HepG2 (cell line): ENCODE results near the gene SH3PXD2A. TPM values are rescaled to one million over a fixed set of nuclear protein-coding genes. Genes with fewer than 3 reads are reported as not detected.

ENCODE experiments used
- ATAC-seq: fragments of 200-7000 bp; cut with Tn5 transposase; 3 replicates; pipeline ENCODE4 v1.9.1; 2020; ENCODE audit warnings: mild to moderate bottlenecking, moderate library complexity
- BruUV-seq: library from RNA; stranded (reverse); fragments of 400-500 nt; replicated peaks from 2 replicates; lab custom pipeline; 2021; lab: Mats Ljungman, UMichigan
- CTCF ChIA-PET: fragments of 300-600 bp; formaldehyde crosslinking; extraction: SDS; loops from one replicate; lab custom pipeline; 2021; ENCODE audit warnings: low total read pairs, inconsistent platforms, low intra/inter-chr PET ratio; lab: Yijun Ruan, JAX
- POLR2A ChIA-PET: fragments of 350-600 bp; sonication (Branson Sonifier 250); formaldehyde crosslinking; loops from one replicate; lab custom pipeline; 2020; ENCODE audit warnings: antibody characterized with exemption, inconsistent platforms; lab: Yijun Ruan, JAX
- DNase-seq: peaks from one replicate; pipeline ENCODE4 v3.0.0-alpha.2; 2015; ENCODE audit warnings: low spot score
- FAIRE-seq: peaks from 3 replicates; lab custom pipeline; 2011; peaks lifted over from hg19 to GRCh38; lab: Jason Lieb, UNC
- H2AFZ ChIP-seq: one replicate; pipeline ENCODE4 v1.6.1; 2011; ENCODE audit warnings: low read length, inconsistent platforms
- H3K27ac ChIP-seq: fragments of 300-600 bp; 3 replicates; pipeline ENCODE4 v1.8.0; 2011; ENCODE audit warnings: mixed run types, mild to moderate bottlenecking, mixed read lengths, low read length, inconsistent platforms; ENCODE audit not compliant: insufficient read depth; ENCODE audit errors: extremely low read length
- H3K27me3 ChIP-seq, 2 experiments: fragments of 200-600 bp in 1 of 2; 2 replicates in 1 of 2; 3 replicates in 1 of 2; pipeline versions ENCODE4 v1.6.0 to v1.8.0; 2011; ENCODE audit warnings: low read length in 2 of 2, mild to moderate bottlenecking in 2 of 2, moderate library complexity in 2 of 2, inconsistent platforms in 1 of 2; ENCODE audit not compliant: insufficient read depth in 2 of 2, control insufficient read depth in 1 of 2
- H3K36me3 ChIP-seq, 2 experiments: fragments of 200-600 bp in 1 of 2; replicated peaks in 1 of 2; 2 replicates in 1 of 2; 3 replicates in 1 of 2; pipeline versions ENCODE4 v1.5.1 to v1.8.0; 2011; ENCODE audit warnings: low read length in 2 of 2, inconsistent platforms in 1 of 2; ENCODE audit not compliant: insufficient read depth in 2 of 2, control insufficient read depth in 1 of 2
- H3K4me1 ChIP-seq: 2 replicates; pipeline ENCODE4 v1.5.1; 2012; ENCODE audit warnings: low read length, inconsistent platforms; ENCODE audit not compliant: insufficient read depth
- H3K4me2 ChIP-seq: 2 replicates; pipeline ENCODE4 v1.6.0; 2011; ENCODE audit warnings: low read depth, low read length, inconsistent platforms
- H3K4me3 ChIP-seq, 3 experiments: fragments of 200-600 bp in 1 of 3; sonication (generic), shearing (Covaris generic) in 1 of 3; replicated peaks in 1 of 3; 2 replicates each; pipeline ENCODE4 v1.5.1; 2011 to 2016; ENCODE audit warnings: low read length in 3 of 3, inconsistent platforms in 2 of 3, low read depth in 2 of 3, mild to moderate bottlenecking in 2 of 3, control low read depth in 1 of 3, mixed read lengths in 1 of 3; ENCODE audit not compliant: insufficient read depth in 1 of 3
- H3K79me2 ChIP-seq: one replicate; pipeline ENCODE4 v1.6.1; 2011; ENCODE audit warnings: low read length, inconsistent platforms; ENCODE audit not compliant: insufficient read depth
- H3K9ac ChIP-seq: 2 replicates; pipeline ENCODE4 v1.6.0; 2011; ENCODE audit warnings: mild to moderate bottlenecking, low read depth, low read length, inconsistent platforms; ENCODE audit not compliant: insufficient read depth
- H3K9me3 ChIP-seq: 2 replicates; pipeline ENCODE4 v1.5.1; 2012; ENCODE audit warnings: mild to moderate bottlenecking, low read length
- H4K20me1 ChIP-seq: 2 replicates; pipeline ENCODE4 v1.6.0; 2011; ENCODE audit warnings: inconsistent platforms, mild to moderate bottlenecking, low read length, moderate library complexity; ENCODE audit not compliant: insufficient read depth
- AKAP8 ChIP-seq: sonication (generic); formaldehyde crosslinking; IDR thresholded peaks from 2 replicates; pipeline ENCODE4 v1.5.1; 2020; ENCODE audit warnings: mild to moderate bottlenecking, missing genetic modification reagents
- BCL6 ChIP-seq: IDR thresholded peaks from 2 replicates; pipeline ENCODE4 v1.6.1; 2016; ENCODE audit warnings: missing genetic modification reagents, missing compliant biosample characterization
- SALL1 ChIP-seq: sonication (generic); formaldehyde crosslinking; IDR thresholded peaks from 2 replicates; pipeline ENCODE4 v1.8.0; 2022; ENCODE audit warnings: mild to moderate bottlenecking, missing genetic modification reagents
- TIGD3 ChIP-seq: sonication (generic); formaldehyde crosslinking; IDR thresholded peaks from 2 replicates; pipeline ENCODE4 v1.5.1; 2020; ENCODE audit warnings: mild to moderate bottlenecking, missing genetic modification reagents, borderline replicate concordance
- ZBTB38 ChIP-seq: sonication (generic); formaldehyde crosslinking; IDR thresholded peaks from 2 replicates; pipeline ENCODE4 v1.5.1; 2020; ENCODE audit warnings: mild to moderate bottlenecking, missing genetic modification reagents
- WGBS: methylation state at CpG from one replicate; pipeline ENCODE4 v1.1.6; 2017; ENCODE audit warnings: low lambda C conversion rate; 5-methylcytosine and 5-hydroxymethylcytosine counted together
- in situ Hi-C: cut with HindIII; loops from 2 replicates; pipeline ENCODE4 v1.10.0; 2017; ENCODE audit warnings: low pct_unique_long_range_greater_than_20kb; ENCODE audit not compliant: extremely low pct_ligation_motif_present
- intact Hi-C: fragments of 100-400 bp; cut with micrococcal nuclease; formaldehyde crosslinking; loops from one replicate; pipeline ENCODE4 v1.10.0; 2022; ENCODE audit not compliant: unreplicated experiment
- polyA plus RNA-seq, 8 experiments: library from polyadenylated mRNA; depleted of rRNA in 3 of 8; stranded (reverse) in 7 of 8; unstranded in 1 of 8; fragments of >200 nt; fragmentation: Illumina TruSeq in 4 of 8; extraction: Trizol in 4 of 8; gene quantifications; 2 replicates each; pipeline versions ENCODE4 v1.2.1 to v1.2.3, GENCODE V29; 2011 to 2016; ENCODE audit warnings: low read depth in 4 of 8, missing spikeins in 1 of 8, mixed read lengths in 1 of 8; ENCODE audit not compliant: insufficient read depth in 1 of 8
- total RNA-seq, 5 experiments: library from RNA; depleted of rRNA; stranded (reverse); fragments of >200 nt; fragmentation: Illumina TruSeq; extraction: Trizol; gene quantifications; 2 replicates each; pipeline ENCODE4 v1.2.3, GENCODE V29; 2016; ENCODE audit warnings: low read depth in 1 of 5
- TF ChIP-seq, protein P1 (sequence below): sonication (generic); formaldehyde crosslinking; IDR thresholded peaks from 2 replicates; pipeline ENCODE4 v1.5.1; 2020; ENCODE audit warnings: mild to moderate bottlenecking, missing genetic modification reagents, moderate library complexity
- TF ChIP-seq, protein P2 (sequence below): sonication (generic); formaldehyde crosslinking; IDR thresholded peaks from 2 replicates; pipeline ENCODE4 v1.4.0; 2020; ENCODE audit warnings: missing genetic modification reagents
- TF ChIP-seq, protein P3 (sequence below): IDR thresholded peaks from 2 replicates; pipeline ENCODE4 v1.6.1; 2012; ENCODE audit warnings: low read depth, low read length, improper control_type of control experiment
- TF ChIP-seq, protein P4 (sequence below): sonication (generic); formaldehyde crosslinking; IDR thresholded peaks from 2 replicates; pipeline ENCODE4 v1.9.0; 2022; ENCODE audit warnings: missing genetic modification reagents, mild to moderate bottlenecking, borderline replicate concordance

The SH3PXD2A gene
- total and polyA plus RNA-seq, 2 of the 13 experiments (the other 11 are each of a cell fraction or from before 2014, with no cell fraction given): 11.1 to 11.3 TPM

DNA sequence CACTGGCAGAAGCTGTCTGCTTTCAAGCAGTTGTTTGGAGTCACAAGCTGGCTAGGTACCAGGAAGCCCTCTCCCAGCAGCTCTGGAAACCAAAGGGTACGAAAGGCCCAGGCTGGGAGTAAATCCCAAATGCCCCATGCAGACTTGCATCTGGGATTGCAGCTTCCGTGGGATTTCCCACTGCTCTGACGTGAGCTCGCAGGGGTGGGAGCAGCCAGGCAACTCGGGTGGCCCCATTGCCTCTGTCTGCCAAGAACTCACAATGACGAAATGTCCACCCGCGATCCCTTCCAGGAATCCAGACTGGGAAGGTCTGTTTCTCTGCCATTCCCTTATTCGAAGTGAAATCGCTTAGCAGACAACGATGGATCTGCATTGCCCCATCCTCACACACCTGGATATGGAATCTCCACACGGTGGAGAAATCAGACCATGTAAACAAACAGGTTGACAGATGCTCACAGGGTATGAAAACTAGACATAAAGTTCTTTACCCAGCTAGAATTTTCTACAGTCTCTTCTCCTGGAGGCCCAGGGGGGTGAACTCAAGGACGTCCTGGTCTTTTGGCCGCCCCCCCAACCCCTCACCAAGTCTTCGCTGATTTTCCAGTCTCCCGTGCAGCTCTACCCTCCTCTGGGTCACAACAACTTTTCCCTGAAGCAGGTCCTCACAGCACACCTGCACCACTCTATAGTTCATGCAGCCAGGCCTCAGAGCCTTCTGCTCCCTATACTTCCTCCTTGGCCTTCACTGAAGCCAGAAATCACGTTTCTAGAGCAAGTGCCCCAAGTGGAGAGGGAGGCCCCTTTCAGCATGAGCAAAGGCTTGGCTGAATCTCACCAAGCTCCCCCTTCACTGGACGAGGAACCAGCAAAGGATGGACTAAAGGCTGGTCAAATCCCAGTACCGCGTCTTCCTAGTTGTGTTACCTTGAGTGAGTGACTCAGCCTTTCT is 20.0 kb downstream of the SH3PXD2A start:
- no peak for DNase-seq
- H3K9me3 ChIP-seq: no peaks in the 10 kb centered on the region
- H4K20me1 ChIP-seq: peaks cover 29% of the 10 kb centered on the region
- intact Hi-C loops (no loop called here), in situ Hi-C loops (no loop called here)
- H3K4me1 ChIP-seq: peaks cover 94% of the 10 kb centered on the region
- WGBS: 68% methylated on average over 17 of the region's 20 CpGs
- peak overlapping the region; percentile 36 for H3K27ac ChIP-seq
- no peak for ATAC-seq
- ChIA-PET CTCF (no interaction called here), POLR2A (interaction anchor here (0.7 to 3.5 kb wide), 5 partner anchors 12 to 41 kb away, joined by 3 to 30 read pairs (median 9); partner anchors contain the start of gene SH3PXD2A)
- H3K9ac ChIP-seq: no peak overlapping the region; the same call in 1 of the 2 replicates
- no TSS peak for BruUV-seq
- H3K36me3 ChIP-seq: peaks cover 0 to 1% of the 10 kb centered on the region in 2 experiments; a peak in 2 of 5 replicates
- H3K4me3 ChIP-seq: no peak overlapping the region
- H3K27me3 ChIP-seq: no peaks in the 10 kb centered on the region
- peak overlapping the region; percentile 43 for H3K4me2 ChIP-seq
- H2AFZ ChIP-seq: no peak overlapping the region
- peaks cover 97% of the 10 kb centered on the region for H3K79me2 ChIP-seq
- no peak for FAIRE-seq
- TF ChIP-seq SALL1 (CRISPR knock-in tag) (0 out of 2 replicates have a peak, but pooled peaks have one; percentile 19), AKAP8 (CRISPR knock-in tag) (0 out of 2 replicates have a peak, but pooled peaks have one; percentile 16), TIGD3 (CRISPR knock-in tag) (no peak), BCL6 (CRISPR knock-in tag) (peak; percentile 70), ZBTB38 (peak; percentile 77)
- TF ChIP-seq, protein P1, sequence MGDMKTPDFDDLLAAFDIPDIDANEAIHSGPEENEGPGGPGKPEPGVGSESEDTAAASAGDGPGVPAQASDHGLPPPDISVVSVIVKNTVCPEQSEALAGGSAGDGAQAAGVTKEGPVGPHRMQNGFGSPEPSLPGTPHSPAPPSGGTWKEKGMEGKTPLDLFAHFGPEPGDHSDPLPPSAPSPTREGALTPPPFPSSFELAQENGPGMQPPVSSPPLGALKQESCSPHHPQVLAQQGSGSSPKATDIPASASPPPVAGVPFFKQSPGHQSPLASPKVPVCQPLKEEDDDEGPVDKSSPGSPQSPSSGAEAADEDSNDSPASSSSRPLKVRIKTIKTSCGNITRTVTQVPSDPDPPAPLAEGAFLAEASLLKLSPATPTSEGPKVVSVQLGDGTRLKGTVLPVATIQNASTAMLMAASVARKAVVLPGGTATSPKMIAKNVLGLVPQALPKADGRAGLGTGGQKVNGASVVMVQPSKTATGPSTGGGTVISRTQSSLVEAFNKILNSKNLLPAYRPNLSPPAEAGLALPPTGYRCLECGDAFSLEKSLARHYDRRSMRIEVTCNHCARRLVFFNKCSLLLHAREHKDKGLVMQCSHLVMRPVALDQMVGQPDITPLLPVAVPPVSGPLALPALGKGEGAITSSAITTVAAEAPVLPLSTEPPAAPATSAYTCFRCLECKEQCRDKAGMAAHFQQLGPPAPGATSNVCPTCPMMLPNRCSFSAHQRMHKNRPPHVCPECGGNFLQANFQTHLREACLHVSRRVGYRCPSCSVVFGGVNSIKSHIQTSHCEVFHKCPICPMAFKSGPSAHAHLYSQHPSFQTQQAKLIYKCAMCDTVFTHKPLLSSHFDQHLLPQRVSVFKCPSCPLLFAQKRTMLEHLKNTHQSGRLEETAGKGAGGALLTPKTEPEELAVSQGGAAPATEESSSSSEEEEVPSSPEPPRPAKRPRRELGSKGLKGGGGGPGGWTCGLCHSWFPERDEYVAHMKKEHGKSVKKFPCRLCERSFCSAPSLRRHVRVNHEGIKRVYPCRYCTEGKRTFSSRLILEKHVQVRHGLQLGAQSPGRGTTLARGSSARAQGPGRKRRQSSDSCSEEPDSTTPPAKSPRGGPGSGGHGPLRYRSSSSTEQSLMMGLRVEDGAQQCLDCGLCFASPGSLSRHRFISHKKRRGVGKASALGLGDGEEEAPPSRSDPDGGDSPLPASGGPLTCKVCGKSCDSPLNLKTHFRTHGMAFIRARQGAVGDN (CRISPR knock-in tag): peak; percentile 55
- TF ChIP-seq, protein P2, sequence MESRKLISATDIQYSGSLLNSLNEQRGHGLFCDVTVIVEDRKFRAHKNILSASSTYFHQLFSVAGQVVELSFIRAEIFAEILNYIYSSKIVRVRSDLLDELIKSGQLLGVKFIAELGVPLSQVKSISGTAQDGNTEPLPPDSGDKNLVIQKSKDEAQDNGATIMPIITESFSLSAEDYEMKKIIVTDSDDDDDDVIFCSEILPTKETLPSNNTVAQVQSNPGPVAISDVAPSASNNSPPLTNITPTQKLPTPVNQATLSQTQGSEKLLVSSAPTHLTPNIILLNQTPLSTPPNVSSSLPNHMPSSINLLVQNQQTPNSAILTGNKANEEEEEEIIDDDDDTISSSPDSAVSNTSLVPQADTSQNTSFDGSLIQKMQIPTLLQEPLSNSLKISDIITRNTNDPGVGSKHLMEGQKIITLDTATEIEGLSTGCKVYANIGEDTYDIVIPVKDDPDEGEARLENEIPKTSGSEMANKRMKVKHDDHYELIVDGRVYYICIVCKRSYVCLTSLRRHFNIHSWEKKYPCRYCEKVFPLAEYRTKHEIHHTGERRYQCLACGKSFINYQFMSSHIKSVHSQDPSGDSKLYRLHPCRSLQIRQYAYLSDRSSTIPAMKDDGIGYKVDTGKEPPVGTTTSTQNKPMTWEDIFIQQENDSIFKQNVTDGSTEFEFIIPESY (CRISPR knock-in tag): peak; percentile 98
- TF ChIP-seq, protein P3, sequence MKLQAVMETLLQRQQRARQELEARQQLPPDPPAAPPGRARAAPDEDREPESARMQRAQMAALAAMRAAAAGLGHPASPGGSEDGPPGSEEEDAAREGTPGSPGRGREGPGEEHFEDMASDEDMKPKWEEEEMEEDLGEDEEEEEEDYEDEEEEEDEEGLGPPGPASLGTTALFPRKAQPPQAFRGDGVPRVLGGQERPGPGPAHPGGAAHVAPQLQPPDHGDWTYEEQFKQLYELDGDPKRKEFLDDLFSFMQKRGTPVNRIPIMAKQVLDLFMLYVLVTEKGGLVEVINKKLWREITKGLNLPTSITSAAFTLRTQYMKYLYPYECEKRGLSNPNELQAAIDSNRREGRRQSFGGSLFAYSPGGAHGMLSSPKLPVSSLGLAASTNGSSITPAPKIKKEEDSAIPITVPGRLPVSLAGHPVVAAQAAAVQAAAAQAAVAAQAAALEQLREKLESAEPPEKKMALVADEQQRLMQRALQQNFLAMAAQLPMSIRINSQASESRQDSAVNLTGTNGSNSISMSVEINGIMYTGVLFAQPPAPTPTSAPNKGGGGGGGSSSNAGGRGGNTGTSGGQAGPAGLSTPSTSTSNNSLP: no peak
- TF ChIP-seq, protein P4, sequence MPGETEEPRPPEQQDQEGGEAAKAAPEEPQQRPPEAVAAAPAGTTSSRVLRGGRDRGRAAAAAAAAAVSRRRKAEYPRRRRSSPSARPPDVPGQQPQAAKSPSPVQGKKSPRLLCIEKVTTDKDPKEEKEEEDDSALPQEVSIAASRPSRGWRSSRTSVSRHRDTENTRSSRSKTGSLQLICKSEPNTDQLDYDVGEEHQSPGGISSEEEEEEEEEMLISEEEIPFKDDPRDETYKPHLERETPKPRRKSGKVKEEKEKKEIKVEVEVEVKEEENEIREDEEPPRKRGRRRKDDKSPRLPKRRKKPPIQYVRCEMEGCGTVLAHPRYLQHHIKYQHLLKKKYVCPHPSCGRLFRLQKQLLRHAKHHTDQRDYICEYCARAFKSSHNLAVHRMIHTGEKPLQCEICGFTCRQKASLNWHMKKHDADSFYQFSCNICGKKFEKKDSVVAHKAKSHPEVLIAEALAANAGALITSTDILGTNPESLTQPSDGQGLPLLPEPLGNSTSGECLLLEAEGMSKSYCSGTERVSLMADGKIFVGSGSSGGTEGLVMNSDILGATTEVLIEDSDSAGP (CRISPR knock-in tag): 0 out of 2 replicates have a peak, but pooled peaks have one; percentile 37
